PC-3 (cell line): ENCODE measurements around the gene PRL.

Source experiments
- EZH2 ChIP-seq: fragments of 300-600 bp; sonication (generic); IDR thresholded peaks from one replicate; pipeline ENCODE4 v1.6.1; 2017; ENCODE audit warnings: antibody characterized with exemption, mild to moderate bottlenecking, low read length; ENCODE audit not compliant: unreplicated experiment
- EZH2phosphoT487 ChIP-seq: fragments of 300-600 bp; sonication (generic); IDR thresholded peaks from 2 replicates; pipeline ENCODE4 v1.6.1; 2018; ENCODE audit warnings: mild to moderate bottlenecking, antibody characterized with exemption, low read length, borderline replicate concordance
- TF ChIP-seq, protein P1 (sequence below): fragments of 300-600 bp; sonication (generic); conservative IDR thresholded peaks from 2 replicates; pipeline ENCODE4 v1.5.1; 2017; ENCODE audit warnings: antibody characterized with exemption, low read depth, mild to moderate bottlenecking, low read length

DNA sequence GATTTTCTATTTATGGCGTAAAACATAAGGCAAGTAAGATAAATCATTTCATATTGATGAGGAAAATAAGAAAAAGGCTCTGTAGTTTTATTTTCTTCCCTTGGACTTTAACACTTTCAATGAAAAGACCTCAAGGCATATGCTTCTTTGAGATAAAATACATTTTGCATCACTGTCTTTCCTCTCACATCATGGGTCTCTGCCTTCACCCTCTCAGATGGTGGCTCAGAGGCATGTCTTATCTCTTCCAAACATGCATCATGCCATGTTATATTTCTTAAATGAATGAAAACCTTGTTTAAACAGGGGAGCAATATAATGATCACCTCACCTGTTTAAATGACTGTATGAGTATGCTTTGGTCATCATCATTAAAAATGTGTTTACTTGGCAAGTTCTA lies 59.3 kb downstream of the PRL start:
- TF ChIP-seq, protein P1, sequence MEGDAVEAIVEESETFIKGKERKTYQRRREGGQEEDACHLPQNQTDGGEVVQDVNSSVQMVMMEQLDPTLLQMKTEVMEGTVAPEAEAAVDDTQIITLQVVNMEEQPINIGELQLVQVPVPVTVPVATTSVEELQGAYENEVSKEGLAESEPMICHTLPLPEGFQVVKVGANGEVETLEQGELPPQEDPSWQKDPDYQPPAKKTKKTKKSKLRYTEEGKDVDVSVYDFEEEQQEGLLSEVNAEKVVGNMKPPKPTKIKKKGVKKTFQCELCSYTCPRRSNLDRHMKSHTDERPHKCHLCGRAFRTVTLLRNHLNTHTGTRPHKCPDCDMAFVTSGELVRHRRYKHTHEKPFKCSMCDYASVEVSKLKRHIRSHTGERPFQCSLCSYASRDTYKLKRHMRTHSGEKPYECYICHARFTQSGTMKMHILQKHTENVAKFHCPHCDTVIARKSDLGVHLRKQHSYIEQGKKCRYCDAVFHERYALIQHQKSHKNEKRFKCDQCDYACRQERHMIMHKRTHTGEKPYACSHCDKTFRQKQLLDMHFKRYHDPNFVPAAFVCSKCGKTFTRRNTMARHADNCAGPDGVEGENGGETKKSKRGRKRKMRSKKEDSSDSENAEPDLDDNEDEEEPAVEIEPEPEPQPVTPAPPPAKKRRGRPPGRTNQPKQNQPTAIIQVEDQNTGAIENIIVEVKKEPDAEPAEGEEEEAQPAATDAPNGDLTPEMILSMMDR: no peak
- TF ChIP-seq EZH2 (no peak), EZH2phosphoT487 (no peak)
